B cell (primary cell): ENCODE data around the gene DPP9. TPM values are rescaled to one million over a fixed set of nuclear protein-coding genes. Genes with fewer than 3 reads are reported as not detected.

ENCODE experiments used
- ATAC-seq: fragments of 200-7000 bp; cut with Tn5 transposase; one replicate; pipeline ENCODE4 v1.10.0; 2021; ENCODE audit warnings: low read depth, mild to moderate bottlenecking, moderate number of reproducible peaks, moderate library complexity
- CTCF ChIA-PET: fragments of 350-600 bp; sonication (Branson Sonifier 250); formaldehyde crosslinking; loops from one replicate; lab custom pipeline; 2021; ENCODE audit warnings: antibody characterized with exemption, inconsistent platforms; lab: Charles Lee
- POLR2A ChIA-PET: fragments of 350-600 bp; sonication (Branson Sonifier 250); formaldehyde crosslinking; loops from one replicate; lab custom pipeline; 2021; ENCODE audit warnings: antibody characterized with exemption; lab: Charles Lee
- DNase-seq: peaks from one replicate; pipeline ENCODE4 v3.0.0; 2013
- H2AFZ ChIP-seq: 2 replicates; pipeline ENCODE4 v1.6.1; 2012; ENCODE audit warnings: mild to moderate bottlenecking, low read depth, low read length; ENCODE audit not compliant: insufficient read depth, poor library complexity, severe bottlenecking
- H3K27ac ChIP-seq, 2 donors: 1 replicate in 1 of 2; 2 replicates in 1 of 2; pipeline ENCODE4 v1.5.1; 2012 to 2013; ENCODE audit warnings: low read length in 2 of 2, mild to moderate bottlenecking in 2 of 2, moderate library complexity in 1 of 2
- H3K27me3 ChIP-seq, 4 experiments: fragments of 200-600 bp in 1 of 4; sonication (generic) in 1 of 4; replicated peaks in 1 of 4; 1 replicate in 2 of 4; 2 replicates in 2 of 4; pipeline versions ENCODE4 v1.6.1 to v1.7.0; 2013 to 2016; ENCODE audit warnings: low read length in 3 of 4, mild to moderate bottlenecking in 2 of 4, mixed read lengths in 1 of 4, moderate library complexity in 1 of 4; ENCODE audit not compliant: insufficient read depth in 4 of 4, control insufficient read depth in 3 of 4; ENCODE audit errors: control extremely low read depth in 1 of 4
- H3K36me3 ChIP-seq, 2 experiments: replicated peaks in 1 of 2; 1 replicate in 1 of 2; 2 replicates in 1 of 2; pipeline versions ENCODE4 v1.6.1 to v1.7.1; 2013; ENCODE audit warnings: low read length in 1 of 2; ENCODE audit not compliant: insufficient read depth in 2 of 2, control insufficient read depth in 1 of 2; ENCODE audit errors: control extremely low read depth in 1 of 2, extremely low read depth in 1 of 2
- H3K4me1 ChIP-seq, 2 donors: fragments of 200-600 bp in 1 of 2; sonication (generic) in 1 of 2; 1 replicate in 1 of 2; 2 replicates in 1 of 2; pipeline versions ENCODE4 v1.5.1 to v1.6.1; 2013 to 2017; ENCODE audit warnings: low read length in 2 of 2; ENCODE audit not compliant: control insufficient read depth in 2 of 2, insufficient read depth in 2 of 2
- H3K4me2 ChIP-seq: replicated peaks from 2 replicates; pipeline ENCODE3; 2012; ENCODE audit warnings: mild to moderate bottlenecking, low read depth, low read length; ENCODE audit not compliant: poor library complexity, severe bottlenecking
- H3K4me3 ChIP-seq, 5 experiments: fragments of 200-600 bp in 1 of 5; sonication (generic) in 1 of 5; 1 replicate in 3 of 5; 2 replicates in 2 of 5; pipeline versions ENCODE4 v1.5.1 to v1.7.0; 2011 to 2016; ENCODE audit warnings: low read length in 4 of 5, mild to moderate bottlenecking in 4 of 5, low read depth in 2 of 5, control low read depth in 1 of 5, moderate library complexity in 1 of 5; ENCODE audit not compliant: insufficient read depth in 1 of 5; ENCODE audit errors: control extremely low read depth in 1 of 5, extremely low read depth in 1 of 5
- H3K79me2 ChIP-seq: fragments of 200-600 bp; sonication (generic); one replicate; pipeline ENCODE4 v1.6.0; 2016; ENCODE audit warnings: low read length; ENCODE audit not compliant: control insufficient read depth, insufficient read depth
- H3K9ac ChIP-seq: fragments of 200-600 bp; sonication (generic); 2 replicates; pipeline ENCODE4 v1.6.1; 2017; ENCODE audit warnings: mild to moderate bottlenecking, low read length, moderate library complexity
- H3K9me3 ChIP-seq, 3 donors: one replicate each; pipeline versions ENCODE4 v1.6.1 to v1.7.1; 2013; ENCODE audit warnings: low read length in 2 of 3; ENCODE audit not compliant: control insufficient read depth in 2 of 3, insufficient read depth in 1 of 3; ENCODE audit errors: control extremely low read depth in 1 of 3
- H4K20me1 ChIP-seq: 2 replicates; pipeline ENCODE4 v1.6.0; 2012; ENCODE audit warnings: mild to moderate bottlenecking, low read length; ENCODE audit not compliant: insufficient read depth, control insufficient read depth, poor library complexity, severe bottlenecking
- H3K27ac Mint-ChIP-seq: one replicate; pipeline ENCODE4 v1.8.0; 2021; ENCODE audit warnings: mixed read lengths
- H3K27me3 Mint-ChIP-seq: one replicate; pipeline ENCODE4 v1.8.0; 2021; ENCODE audit warnings: mixed read lengths
- H3K4me1 Mint-ChIP-seq: one replicate; pipeline ENCODE4 v1.8.0; 2021; ENCODE audit warnings: mixed read lengths
- H3K4me3 Mint-ChIP-seq: one replicate; pipeline ENCODE4 v1.8.0; 2021; ENCODE audit warnings: mixed read lengths
- H3K9me3 Mint-ChIP-seq: one replicate; pipeline ENCODE4 v1.8.0; 2022; ENCODE audit warnings: mixed read lengths; ENCODE audit not compliant: insufficient read depth
- EZH2 ChIP-seq: IDR thresholded peaks from 2 replicates; pipeline ENCODE4 v1.6.1; 2012; ENCODE audit warnings: borderline replicate concordance, low read depth, mild to moderate bottlenecking, moderate library complexity, low read length; ENCODE audit not compliant: insufficient read depth, poor library complexity, severe bottlenecking
- WGBS: methylation state at CpG from one replicate; pipeline ENCODE4 v1.1.5; 2013; ENCODE audit warnings: missing lambda C conversion rate; ENCODE audit not compliant: insufficient coverage; 5-methylcytosine and 5-hydroxymethylcytosine counted together
- intact Hi-C: fragments of 100-400 bp; cut with micrococcal nuclease; formaldehyde crosslinking; loops from one replicate; pipeline ENCODE4 v1.10.0; 2022
- polyA plus RNA-seq: library from polyadenylated mRNA; depleted of rRNA; stranded (reverse); fragments of >200 nt; gene quantifications from 2 replicates; pipeline ENCODE4 v1.2.3, GENCODE V29; 2012
- total RNA-seq, 2 donors: library from RNA; stranded (reverse); fragments of 120-200 nt in 1 of 2; gene quantifications; 1 replicate in 1 of 2; 2 replicates in 1 of 2; pipeline versions ENCODE4 v1.2.3 to v1.2.4, GENCODE V29; 2013 to 2022
- TF ChIP-seq, protein P1 (sequence below): fragments of 200-600 bp; IDR thresholded peaks from one replicate; pipeline ENCODE4 v1.8.0; 2022; ENCODE audit warnings: antibody characterized with exemption, mild to moderate bottlenecking

Gene DPP9
- total and polyA plus RNA-seq, 2 donors (not counting 1 experiment from before 2014, with no cell fraction given): 47.3 to 109 TPM

DNA sequence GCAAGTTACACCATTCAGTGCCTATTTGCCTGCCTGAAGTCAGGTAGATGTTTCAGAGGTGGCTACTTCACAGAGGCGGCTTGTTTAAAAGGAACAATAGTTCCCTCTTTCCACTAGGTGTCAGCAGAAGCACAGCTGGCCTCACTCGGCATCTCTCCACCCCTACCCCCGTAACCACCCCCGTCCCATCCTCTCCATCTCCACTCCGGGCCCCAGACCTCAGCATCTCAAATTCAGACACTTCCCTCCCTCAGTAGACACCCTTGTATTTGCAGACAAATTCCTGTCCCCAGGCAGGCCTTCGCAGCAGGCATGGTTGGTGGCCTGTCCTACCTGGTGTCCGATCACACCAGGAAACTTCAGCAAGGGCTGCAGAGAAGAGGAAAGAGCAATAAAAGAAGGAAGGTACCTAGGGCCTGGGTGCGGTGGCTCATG, 9.1 kb upstream of the DPP9 start:
- ChIA-PET POLR2A (interaction anchor here (1.0 kb wide), 1 partner anchor 58 kb away, joined by 3 read pairs; no protein-coding TSS in a partner anchor), CTCF (interaction anchor here (0.6 to 7.0 kb wide), 12 partner anchors 8 to 299 kb away, joined by 3 to 102 read pairs (median 4); partner anchors contain the start of genes FEM1A, PLIN3 and TICAM1)
- Mint-ChIP-seq H3K4me1 (peaks cover 5% of the 10 kb centered on the region), H3K27me3 (peaks cover 7% of the 10 kb centered on the region), H3K4me3 (peak overlapping the region; percentile 54), H3K9me3 (no peaks in the 10 kb centered on the region), H3K27ac (no peak overlapping the region)
- 22% methylated on average over 7 of the region's 8 CpGs for WGBS
- no peak overlapping the region for H3K27ac ChIP-seq
- ATAC-seq (peak; percentile 97), DNase-seq (peak; percentile 80)
- peak overlapping the region in 1 of 5 experiments; percentile 30 for H3K4me3 ChIP-seq
- H3K79me2 ChIP-seq: no peaks in the 10 kb centered on the region
- H3K9me3 ChIP-seq: no peaks in the 10 kb centered on the region
- TF ChIP-seq, protein P1, sequence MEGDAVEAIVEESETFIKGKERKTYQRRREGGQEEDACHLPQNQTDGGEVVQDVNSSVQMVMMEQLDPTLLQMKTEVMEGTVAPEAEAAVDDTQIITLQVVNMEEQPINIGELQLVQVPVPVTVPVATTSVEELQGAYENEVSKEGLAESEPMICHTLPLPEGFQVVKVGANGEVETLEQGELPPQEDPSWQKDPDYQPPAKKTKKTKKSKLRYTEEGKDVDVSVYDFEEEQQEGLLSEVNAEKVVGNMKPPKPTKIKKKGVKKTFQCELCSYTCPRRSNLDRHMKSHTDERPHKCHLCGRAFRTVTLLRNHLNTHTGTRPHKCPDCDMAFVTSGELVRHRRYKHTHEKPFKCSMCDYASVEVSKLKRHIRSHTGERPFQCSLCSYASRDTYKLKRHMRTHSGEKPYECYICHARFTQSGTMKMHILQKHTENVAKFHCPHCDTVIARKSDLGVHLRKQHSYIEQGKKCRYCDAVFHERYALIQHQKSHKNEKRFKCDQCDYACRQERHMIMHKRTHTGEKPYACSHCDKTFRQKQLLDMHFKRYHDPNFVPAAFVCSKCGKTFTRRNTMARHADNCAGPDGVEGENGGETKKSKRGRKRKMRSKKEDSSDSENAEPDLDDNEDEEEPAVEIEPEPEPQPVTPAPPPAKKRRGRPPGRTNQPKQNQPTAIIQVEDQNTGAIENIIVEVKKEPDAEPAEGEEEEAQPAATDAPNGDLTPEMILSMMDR: peak; percentile 78
- TF ChIP-seq EZH2: no peak
- peaks cover 3 to 6% of the 10 kb centered on the region in 2 donors for H3K4me1 ChIP-seq
- no peak overlapping the region for H3K9ac ChIP-seq
- H3K27me3 ChIP-seq: peaks cover 0 to 5% (median 1%) of the 10 kb centered on the region in 4 experiments
- no peaks in the 10 kb centered on the region for H4K20me1 ChIP-seq
- H3K4me2 ChIP-seq: peak overlapping the region; percentile 62
- peak overlapping the region; percentile 57 for H2AFZ ChIP-seq
- H3K36me3 ChIP-seq: no peaks in the 10 kb centered on the region
- intact Hi-C loops: loop anchor here (1.0 to 5.0 kb wide), 4 partner anchors 8 to 300 kb away; partner anchors contain the start of gene FEM1A

DNA sequence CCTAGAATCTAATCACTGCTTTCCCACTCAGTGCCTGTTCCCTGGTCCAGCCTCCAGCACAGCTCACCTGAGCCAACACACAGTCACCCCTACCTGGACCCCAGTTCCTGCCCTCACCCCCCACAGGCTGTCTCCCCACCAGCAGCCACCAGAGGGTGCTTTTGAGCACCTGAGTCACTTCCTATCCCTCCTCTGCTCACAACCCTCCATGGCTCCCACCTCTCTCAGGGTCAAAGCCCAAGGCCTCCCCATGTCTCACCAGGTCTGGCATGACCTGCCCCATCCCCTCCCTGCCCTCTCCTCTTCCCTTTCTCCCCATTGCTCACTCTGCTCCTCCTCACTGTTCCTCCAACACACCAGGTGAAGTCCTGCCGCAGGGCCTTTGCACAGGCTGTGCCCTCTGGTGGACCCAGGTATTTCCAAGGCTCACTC, 7.1 kb upstream of the DPP9 start:
- WGBS: 100% methylated on average over 1 of the region's 1 CpG
- Histone ChIP-seq H3K79me2 (no peaks in the 10 kb centered on the region), H3K4me2 (no peak overlapping the region), H3K27ac (no peak overlapping the region), H3K36me3 (no peaks in the 10 kb centered on the region), H4K20me1 (no peaks in the 10 kb centered on the region), H3K4me1 (peaks cover 3 to 6% of the 10 kb centered on the region in 2 donors), H3K9me3 (no peaks in the 10 kb centered on the region), H3K9ac (no peak overlapping the region), H3K4me3 (no peak overlapping the region), H3K27me3 (no peaks in the 10 kb centered on the region), H2AFZ (no peak overlapping the region)
- DNase-seq (peak; percentile 71), ATAC-seq (peak; percentile 65)
- TF ChIP-seq, protein P1: peak; percentile 56
- no peak for TF ChIP-seq EZH2
- ChIA-PET POLR2A (no interaction called here), CTCF (interaction anchor here (0.6 to 7.0 kb wide), 4 partner anchors 13 to 1757 kb away, joined by 3 to 102 read pairs (median 4); partner anchors contain the start of gene FEM1A)
- H3K4me1 Mint-ChIP-seq: peaks cover 5% of the 10 kb centered on the region
- H3K27me3 Mint-ChIP-seq: peaks cover 7% of the 10 kb centered on the region
- no peak overlapping the region for H3K27ac Mint-ChIP-seq
- no peak overlapping the region for H3K4me3 Mint-ChIP-seq
- no peaks in the 10 kb centered on the region for H3K9me3 Mint-ChIP-seq
- intact Hi-C loops: loop anchor here (5.0 kb wide), 1 partner anchor 302 kb away; no protein-coding TSS in a partner anchor
